ENCODE results near the gene SCYGR6.

The SCYGR6 gene

DNA sequence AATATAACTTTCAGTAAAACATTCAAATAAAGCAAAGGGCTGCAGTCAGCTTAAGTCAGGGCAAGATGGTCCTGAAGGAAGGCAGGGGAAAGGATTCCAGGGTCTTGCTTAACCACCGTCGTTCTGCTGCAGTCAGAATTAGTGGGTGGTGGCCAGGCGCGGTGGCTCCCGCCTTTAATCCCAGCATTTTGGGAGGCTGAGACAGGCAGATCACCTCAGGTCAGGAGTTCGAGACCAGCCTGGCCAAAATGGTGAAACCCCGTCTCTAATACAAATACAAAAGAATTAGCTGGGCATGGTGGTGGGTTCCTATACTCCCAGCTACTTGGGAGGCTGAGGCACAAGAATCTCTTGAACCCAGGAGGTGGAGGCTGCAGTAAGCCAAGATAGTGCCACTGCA, 13.6 kb downstream of the SCYGR6 start:
- no peak for DNase-seq

DNA sequence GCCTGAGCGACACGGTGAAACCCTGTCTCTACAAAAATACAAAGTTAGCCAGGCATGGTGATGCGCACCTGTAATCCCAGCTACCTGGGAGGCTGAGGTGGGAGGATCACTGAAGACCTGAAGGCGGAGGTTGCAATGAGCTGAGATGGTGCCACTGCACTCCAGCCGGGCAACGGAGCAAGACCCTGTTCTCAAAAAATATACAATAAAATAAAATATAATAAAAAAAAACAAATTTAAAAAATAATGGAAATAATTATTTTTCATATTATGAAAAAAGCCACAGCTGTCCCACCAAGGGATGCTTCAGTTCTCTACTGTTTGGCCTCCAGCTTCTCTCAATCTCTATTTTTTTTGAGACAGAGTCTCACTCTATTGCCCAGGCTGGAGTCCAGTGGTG, 17.2 kb downstream of the SCYGR6 start:
- DNase-seq: no peak

GRCh38 chr2:227706859-227707258, 17.7 kb downstream of the SCYGR6 start:
- DNase-seq: no peak

DNA sequence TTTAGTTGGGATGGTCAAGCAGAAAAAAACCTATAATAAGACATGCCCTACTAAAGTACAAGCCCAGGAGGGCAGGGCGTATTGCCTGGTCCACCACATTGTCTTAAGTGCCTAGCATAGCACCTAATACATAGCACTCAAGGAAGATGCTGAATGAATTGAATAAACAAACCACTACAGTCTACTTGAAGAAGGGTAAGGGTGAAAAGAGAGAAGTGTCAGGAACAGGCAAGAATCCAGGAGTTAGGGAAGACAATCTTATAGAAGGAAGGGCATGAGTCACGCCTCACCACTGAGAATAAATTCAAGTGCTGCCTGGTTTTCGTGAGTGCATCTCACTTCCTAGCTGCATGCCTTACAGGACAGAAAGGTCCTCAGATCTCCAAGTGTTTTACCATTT, 20.6 kb downstream of the SCYGR6 start:
- DNase-seq: no peak

GRCh38 chr2:227703280-227703732, 21.3 kb downstream of the SCYGR6 start:
- no peak for DNase-seq

DNA sequence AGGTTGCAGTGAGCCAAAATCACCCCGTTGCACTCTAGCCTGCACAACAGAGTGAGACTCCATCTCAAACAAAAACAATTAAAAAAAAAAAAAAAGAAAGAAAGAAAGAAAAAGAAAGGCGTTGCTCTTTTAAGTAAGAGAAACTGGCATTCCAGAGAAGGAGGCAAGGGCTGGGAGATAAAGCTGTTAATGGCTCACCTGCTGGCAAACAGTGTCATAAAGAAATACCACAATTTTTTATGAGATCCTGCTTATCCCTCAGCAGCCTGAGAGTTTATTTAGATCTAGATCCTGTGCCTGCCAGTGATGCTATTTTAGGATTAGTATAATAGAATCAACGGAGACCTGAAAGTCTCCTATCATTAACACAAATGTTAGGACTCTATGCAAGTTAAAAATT, 23.0 kb downstream of the SCYGR6 start:
- DNase-seq: no peak

- DNase-seq: no peak
These were observed 27.4 kb downstream of the SCYGR6 start for GRCh38 chr2:227696990-227697679.

DNA sequence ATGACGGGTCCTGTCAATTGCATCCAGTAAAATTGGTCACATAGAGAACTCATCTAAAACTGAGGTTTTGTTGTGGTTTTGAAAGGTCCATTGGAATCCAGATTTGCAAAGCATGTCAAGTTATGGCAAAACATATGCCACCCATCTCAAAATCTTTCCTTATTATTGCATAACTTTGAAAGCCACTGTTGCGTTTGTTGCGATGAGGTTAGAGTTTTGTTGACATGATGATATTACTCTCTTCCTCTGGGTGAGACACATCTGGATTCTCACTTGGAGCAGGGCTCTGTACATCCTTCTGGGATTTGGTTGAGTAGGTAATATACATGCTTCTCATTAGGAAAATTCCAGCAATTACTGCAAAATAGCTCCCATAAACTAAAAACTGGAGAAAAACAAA, 37.4 kb downstream of the SCYGR6 start:
- no peak for DNase-seq

DNA sequence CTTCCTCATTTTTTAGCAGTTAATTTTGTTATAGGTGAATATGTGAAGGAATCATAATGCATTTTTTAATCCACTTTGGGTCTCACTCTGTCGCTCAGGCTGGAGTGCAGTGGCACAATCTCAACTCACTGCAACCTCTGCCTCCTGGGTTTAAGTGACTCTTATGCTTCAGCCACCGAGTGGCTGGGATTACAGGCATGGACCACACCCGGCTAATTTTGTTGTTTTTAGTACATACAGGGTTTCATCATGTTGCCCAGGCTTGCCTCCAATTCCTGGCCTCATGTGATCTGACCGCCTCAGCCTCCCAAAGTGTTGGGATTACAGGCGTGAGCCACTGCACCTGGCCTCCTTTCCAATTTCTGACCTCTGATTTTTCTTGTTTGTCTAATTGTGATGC, 40.3 kb downstream of the SCYGR6 start:
- DNase-seq: no peak

DNA sequence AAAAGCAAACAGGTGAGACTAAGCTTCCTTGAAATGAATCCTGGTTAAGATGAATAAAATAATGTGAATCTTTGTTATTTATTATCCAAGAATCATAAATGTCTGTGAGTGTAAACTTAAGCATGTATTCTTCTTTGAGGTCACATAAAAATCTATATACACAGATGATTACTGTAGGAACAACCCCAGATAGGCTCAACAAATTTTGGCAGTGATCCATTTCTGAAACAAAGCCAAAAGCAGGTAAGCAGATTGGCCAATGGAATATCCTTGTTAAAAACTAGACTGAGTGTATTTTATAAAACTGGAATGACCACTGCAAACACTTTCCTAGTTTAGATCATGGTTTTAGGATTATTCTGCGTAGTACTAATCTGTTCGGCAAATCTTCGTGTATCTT, 46.6 kb downstream of the SCYGR6 start:
- no peak for DNase-seq

DNA sequence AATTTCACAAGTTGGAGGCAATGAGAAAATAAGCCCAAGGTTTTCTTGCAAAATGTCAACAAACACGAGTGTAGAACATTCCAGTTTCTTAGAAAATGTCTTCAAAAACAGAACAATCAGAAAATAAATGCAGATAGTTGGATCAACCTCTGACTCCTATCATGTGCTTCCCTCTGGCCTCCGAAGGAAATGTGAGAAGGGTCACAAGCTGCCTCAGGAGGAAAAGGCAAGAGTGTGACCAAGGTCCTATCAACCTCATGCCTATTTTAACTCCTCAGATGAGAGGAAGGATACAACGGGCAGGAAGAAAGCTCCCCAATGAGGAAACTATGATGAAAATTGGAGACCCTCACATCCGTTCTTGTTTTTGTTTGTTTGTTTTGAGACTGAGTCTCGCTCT, 50.1 kb downstream of the SCYGR6 start:
- DNase-seq: no peak
